Umbilical cord (tissue), 2 donors: ENCODE results near the gene FNDC8. TPM values are rescaled to one million over a fixed set of nuclear protein-coding genes. Genes with fewer than 3 reads are reported as not detected.
"Not testable (repeated sequence)": the region's sequence is repeated elsewhere in the genome, so short reads cannot be mapped to it uniquely, and the experiment has no call there.

Experiments
- DNase-seq: peaks from one replicate; pipeline ENCODE4 v3.0.0-alpha.2; 2015; ENCODE audit warnings: low spot score
- total RNA-seq: library from RNA; depleted of rRNA; stranded (reverse); fragments of >200 nt; gene quantifications from one replicate; pipeline ENCODE4 v1.2.3, GENCODE V29; 2014; ENCODE audit warnings: low replicate concordance; ENCODE audit not compliant: insufficient read depth

FNDC8 gene
- total RNA-seq, 1 donor from 2014 or later: not detected

GRCh38 chr17:35094902-35095301 lies 26.5 kb upstream of the FNDC8 start:
- peak; percentile 9 for DNase-seq

- no peak for DNase-seq
These were observed 25.7 kb upstream of the FNDC8 start for GRCh38 chr17:35095741-35096140.

- no peak for DNase-seq
These were observed 23.6 kb upstream of the FNDC8 start for GRCh38 chr17:35097776-35098175.

DNA sequence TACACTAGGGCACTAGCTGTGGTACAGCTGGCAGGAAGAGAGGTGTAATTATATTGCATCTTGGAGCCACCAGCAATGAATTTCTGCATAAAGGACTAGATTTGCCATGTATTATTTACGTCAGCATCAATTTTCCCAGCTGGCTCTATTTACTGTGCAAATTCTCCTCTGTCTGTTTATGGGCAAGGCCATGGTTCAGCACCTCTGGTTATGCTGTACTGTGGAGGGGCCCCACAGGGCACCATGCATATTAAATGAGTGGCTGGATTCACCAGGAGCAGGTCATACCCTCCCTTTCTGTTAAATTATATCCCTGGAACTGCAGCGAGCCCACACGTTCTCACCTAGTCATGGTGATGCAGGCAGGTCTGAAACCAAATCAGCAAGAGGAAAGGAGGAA lies 21.5 kb upstream of the FNDC8 start:
- DNase-seq: no peak

GRCh38 chr17:35101036-35101435 lies 20.4 kb upstream of the FNDC8 start:
- DNase-seq: no peak

DNA sequence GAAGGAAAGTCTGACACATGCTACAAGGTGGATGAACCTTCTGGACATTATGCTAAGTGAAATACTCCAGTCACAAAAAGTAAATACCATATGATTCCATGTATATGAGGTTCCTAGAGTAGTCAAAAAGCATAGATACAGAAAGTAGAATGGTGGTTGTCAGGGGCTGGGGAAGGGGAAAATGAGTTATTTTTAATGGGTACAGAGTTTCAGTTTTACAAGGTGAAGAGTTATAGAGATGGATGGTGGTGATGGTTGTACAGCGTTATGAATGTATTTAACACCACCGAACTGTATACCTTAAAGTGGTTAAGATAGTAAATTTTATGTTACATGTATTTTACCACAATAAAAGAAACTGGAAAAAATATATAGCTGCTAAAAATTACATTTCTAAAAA lies 19.7 kb upstream of the FNDC8 start:
- DNase-seq: no peak

DNA sequence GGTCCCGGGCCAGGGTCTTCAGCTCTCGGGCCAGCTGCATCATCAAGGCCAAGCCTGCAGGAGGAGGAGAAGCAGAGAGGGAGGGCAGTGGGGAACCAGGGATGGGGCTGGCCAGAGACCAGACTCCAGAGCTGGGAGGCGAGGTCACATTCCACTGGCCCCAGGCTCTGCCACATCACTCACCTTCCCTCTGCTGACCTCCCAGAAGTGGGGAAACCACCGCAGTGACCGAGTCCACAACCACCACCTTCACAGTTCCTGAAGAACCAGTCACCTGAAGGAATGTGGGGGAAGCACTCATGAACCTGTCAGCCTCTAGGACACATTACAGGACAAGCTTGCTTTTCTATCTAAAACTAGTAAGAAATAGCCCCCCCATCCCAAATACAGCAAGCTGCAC lies 18.1 kb upstream of the FNDC8 start:
- DNase-seq: no peak

GRCh38 chr17:35104844-35105450 lies 16.5 kb upstream of the FNDC8 start:
- DNase-seq: no peak

DNA sequence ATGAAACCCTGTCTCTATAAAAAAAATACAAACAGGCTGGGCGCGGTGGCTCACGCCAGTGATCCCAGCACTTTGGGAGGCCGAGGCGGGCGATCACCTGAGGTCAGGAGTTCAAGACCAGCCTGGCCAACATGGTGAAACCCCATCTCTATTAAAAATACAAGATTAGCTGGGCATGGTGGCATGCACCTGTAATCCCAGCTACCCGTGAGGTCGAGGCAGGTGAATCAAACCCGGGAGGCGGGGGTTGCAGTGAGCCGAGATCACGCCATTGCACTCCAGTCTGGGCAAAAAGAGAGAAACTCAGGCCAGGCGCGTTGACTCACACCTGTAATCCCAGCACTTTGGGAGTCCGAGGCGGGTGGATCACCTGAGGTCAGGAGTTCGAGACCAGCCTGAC lies 10.6 kb upstream of the FNDC8 start:
- not testable (repeated sequence) for DNase-seq

DNA sequence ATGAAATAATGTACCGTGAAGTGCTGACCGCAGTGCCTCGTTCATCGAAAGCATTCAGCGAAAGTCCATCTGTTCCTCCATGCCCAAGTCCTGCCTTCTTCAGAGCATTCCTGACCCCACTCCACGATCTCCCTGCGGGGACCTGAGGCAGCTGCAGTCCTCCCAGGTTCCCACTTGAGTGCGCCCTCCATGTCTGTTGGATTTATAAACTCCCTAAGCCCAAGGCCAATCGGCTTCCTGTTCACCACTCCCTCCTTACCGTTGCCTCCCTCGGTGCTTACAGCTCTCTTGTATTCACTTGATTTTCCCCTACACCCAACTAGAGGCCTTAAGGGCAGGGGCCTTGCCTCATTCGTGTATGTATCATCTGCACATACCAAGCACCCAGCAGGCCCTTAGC lies 4.6 kb upstream of the FNDC8 start:
- no peak for DNase-seq

GRCh38 chr17:35117984-35118383 lies 3.4 kb upstream of the FNDC8 start:
- DNase-seq: no peak

DNA sequence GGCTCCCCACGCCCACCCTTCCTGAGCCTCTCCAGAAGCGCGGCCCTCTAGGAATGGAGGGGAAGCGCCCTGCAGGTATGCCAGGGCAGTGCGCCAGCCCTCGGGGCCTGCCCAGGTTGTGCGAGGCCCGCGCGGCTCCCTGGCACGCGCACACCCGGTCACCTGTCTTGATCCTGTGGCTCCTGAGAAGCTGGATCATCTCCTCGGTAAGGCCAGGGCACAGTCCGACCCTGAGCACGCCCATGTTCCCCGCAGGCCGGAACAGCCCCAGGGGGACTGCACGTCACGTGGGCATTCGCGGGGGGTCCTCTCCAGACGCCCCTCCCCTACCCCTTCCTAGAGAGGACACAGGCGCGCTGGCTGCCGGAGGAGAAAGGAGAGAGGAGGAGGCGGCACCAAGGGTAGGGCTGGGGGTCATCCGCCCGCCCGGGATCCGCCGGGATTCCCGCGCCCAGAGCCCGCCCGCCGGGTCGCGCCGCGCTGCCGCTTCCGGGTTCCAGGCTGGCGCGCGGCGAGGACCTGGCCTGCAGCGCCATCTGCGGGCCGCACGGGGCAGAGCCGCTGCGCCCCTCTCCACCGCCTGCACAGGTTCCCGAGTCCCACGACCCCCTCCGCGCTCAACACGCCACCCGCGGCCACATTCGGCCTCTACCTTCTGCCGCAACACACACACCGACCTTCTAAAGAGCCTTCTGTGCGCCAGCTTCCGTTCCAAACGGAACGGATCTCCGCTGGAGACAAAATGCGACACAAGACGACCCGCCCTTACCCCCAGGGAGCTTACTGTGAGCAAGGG lies 1.8 kb upstream of the FNDC8 start, which contains the start of gene RAD51D:
Gene RAD51D (minus strand): TSS at position 491 of the 796 bp plus-strand sequence. CDS start 247 bp downstream, at position 244.
- DNase-seq: peak; percentile 72

- DNase-seq: peak; percentile 92
These were observed 6.5 kb downstream of the FNDC8 start for GRCh38 chr17:35127751-35128514.

GRCh38 chr17:35129154-35129972 lies 7.9 kb downstream of the FNDC8 start:
- DNase-seq: peak; percentile 76

DNA sequence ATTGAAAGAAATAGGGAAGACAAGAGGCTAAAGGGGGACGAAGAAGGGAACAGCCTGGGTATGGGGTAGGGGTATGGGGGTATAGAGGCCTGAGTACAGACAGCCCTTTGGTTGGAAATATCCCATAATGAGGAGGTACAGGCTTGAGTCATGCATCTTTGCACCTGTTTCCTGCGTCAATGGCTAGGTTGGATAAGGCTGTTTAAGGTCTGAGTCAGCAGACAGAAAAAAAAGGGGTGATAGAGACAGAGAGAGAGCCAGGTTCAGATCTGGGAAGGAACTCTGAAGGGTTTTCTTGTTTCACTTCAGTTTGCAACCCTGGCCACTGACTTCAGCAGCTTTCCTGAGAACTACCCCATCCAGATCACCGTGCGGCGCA lies 8.5 kb downstream of the FNDC8 start:
- DNase-seq: no peak

- DNase-seq: no peak
These were observed 9.0 kb downstream of the FNDC8 start for GRCh38 chr17:35130392-35130791.

- DNase-seq: no peak
These were observed 10.7 kb downstream of the FNDC8 start for GRCh38 chr17:35132099-35132498.

GRCh38 chr17:35132816-35133550 lies 11.6 kb downstream of the FNDC8 start:
- DNase-seq: no peak

- DNase-seq: no peak
These were observed 13.9 kb downstream of the FNDC8 start for GRCh38 chr17:35135322-35135721.

DNA sequence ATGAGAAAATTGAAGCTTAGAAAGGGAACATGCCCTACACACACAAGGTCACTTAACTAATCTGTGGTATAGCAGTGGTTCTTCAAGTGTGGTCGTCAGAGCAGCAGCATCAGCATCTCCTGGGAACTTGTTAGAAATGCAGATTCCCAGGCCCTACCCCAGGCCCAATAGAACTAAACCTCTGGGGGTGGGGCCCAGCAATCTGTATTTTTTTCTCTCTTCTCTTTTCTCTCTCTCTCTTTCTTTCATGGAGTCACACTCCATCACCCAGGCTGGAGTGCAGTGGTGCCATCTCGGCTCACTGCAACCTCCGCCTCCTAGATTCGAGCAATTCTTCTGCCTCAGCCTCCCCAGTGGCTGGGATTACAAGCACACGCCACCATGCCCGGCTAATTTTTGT lies 16.8 kb downstream of the FNDC8 start:
- no peak for DNase-seq
